Aortic smooth muscle cell (primary cell): ENCODE results near the gene LALBA. TPM values are rescaled to one million over a fixed set of nuclear protein-coding genes. Genes with fewer than 3 reads are reported as not detected.

ENCODE experiments used
- total RNA-seq: library from RNA; depleted of rRNA; stranded (reverse); fragments of >200 nt; gene quantifications from 2 replicates; pipeline ENCODE4 v1.2.3, GENCODE V29; 2014

Gene LALBA
- not detected in 2 replicates for total RNA-seq

DNA sequence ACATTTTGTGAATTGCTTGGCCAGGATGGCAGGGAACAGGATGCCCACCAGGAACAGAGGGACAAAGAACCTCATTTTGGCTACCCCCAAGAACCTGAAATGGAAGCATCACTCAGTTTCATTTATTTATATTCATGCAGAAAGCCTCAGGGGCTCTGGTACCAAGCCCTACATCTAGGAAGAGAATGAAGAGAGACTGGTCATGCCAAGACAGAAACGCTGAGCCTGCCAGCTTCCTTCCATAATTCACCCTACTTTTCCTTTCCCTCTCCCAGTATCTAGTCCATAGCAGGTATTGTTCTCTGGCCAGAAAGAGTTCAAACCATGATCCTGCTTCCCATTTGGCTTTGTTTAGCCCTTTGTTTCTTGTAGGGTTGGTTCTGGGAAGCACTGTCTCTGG, at the start of gene LALBA:
Gene LALBA (minus strand): TSS at position 101 of the 400 bp plus-strand sequence. CDS start 26 bp downstream, at position 75.

DNA sequence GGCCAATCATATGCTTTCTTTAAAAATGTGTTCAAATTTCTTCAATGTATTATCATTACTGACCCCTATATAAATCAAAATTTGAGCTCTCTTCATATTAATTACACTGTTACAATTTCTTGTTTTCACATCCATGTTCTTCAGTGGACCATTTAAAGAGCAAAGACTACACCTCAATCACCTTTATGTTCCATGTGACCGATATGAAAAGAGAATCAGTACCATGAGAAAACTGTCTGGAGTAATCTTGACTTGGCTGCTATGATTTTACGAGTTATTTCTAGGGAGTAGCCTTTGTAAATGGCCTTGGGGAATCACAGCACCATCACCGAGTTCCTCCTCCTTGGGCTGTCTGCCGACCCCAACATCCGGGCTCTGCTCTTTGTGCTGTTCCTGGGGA, 44.5 kb downstream of the LALBA start, which contains the start of gene OR8S1:
Gene OR8S1 (plus strand): TSS at position 301 of the 400 bp plus-strand sequence. CDS start 0 bp downstream, at position 301.

Other genes with a start within 250 kb of the LALBA start
- gene ZNF641, start 219.1 kb downstream of the LALBA start, total RNA-seq, result 9.6 and 10.9 TPM in 2 replicates
- gene ANP32D, start 97.5 kb downstream of the LALBA start, total RNA-seq, result 0.12 TPM in 1 of 2 replicates, not detected in the other
- gene C12orf54, start 87.5 kb downstream of the LALBA start, total RNA-seq, result not detected in 2 replicates
- not detected in 2 replicates for gene OR8S1, start 44.4 kb downstream of the LALBA start, total RNA-seq
- gene KANSL2, start 112.2 kb upstream of the LALBA start, total RNA-seq, result 34.0 and 37.8 TPM in 2 replicates
- 19.6 and 19.9 TPM in 2 replicates for gene CCNT1, start 146.7 kb upstream of the LALBA start, total RNA-seq
- gene ADCY6, start 219.0 kb upstream of the LALBA start, total RNA-seq, result 126 and 132 TPM in 2 replicates
- gene CACNB3, start 248.4 kb upstream of the LALBA start, total RNA-seq, result 14.7 and 20.7 TPM in 2 replicates